22Rv1 (cell line): Measurements from ENCODE around the gene STK40.
A peak's percentile ranks its signal among the peaks of the same experiment; 100 is the strongest.

Experiments
- H3K27ac ChIP-seq: fragments of 450-650 bp; 2 replicates; pipeline ENCODE4 v1.5.1; 2017
- CTCF ChIP-seq: fragments of 450-650 bp; IDR thresholded peaks from 2 replicates; pipeline ENCODE4 v1.5.1; 2017; ENCODE audit warnings: mild to moderate bottlenecking
- ZFX ChIP-seq: fragments of 450-650 bp; IDR thresholded peaks from 2 replicates; pipeline ENCODE4 v1.6.1; 2017; ENCODE audit warnings: antibody characterized with exemption, borderline replicate concordance

STK40 gene

GRCh38 chr1:36397378-36398230 is 11.9 kb upstream of the STK40 start, which contains the start of gene LSM10:
Gene LSM10, minus strand, starts transcription at chr1:36397908. Its CDS starts 3,779 bp downstream, at chr1:36394129.
- H3K27ac ChIP-seq, result peak within 1 kb of the TSS; percentile 79
- no peak for TF ChIP-seq ZFX
- TF ChIP-seq CTCF, result no peak

DNA sequence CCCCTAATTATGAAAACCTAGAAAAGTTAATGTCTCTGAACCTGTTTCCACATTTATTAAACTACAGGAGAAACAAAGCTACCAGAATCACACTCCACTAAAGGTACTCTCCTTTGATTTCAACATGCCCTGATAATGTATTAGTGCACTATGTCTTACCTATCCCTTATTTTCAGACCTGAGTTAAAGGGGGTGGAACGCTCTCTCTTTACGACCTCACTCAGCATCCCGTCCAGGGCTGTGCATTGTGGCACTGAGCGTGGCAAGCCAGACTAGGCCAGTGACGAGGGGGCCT is 11.3 kb upstream of the STK40 start:
- H3K27ac ChIP-seq, result peak overlapping the region; percentile 79

GRCh38 chr1:36396359-36396758 is 10.6 kb upstream of the STK40 start:
- no peak for TF ChIP-seq ZFX
- TF ChIP-seq CTCF, result no peak
- peak overlapping the region; percentile 79; the same call in 1 of the 2 replicates for H3K27ac ChIP-seq

More for the DNA sequence above, 11.3 kb upstream of the STK40 start:
- no peak for TF ChIP-seq ZFX
- no peak for TF ChIP-seq CTCF

GRCh38 chr1:36393686-36394085 is 8.0 kb upstream of the STK40 start:
- H3K27ac ChIP-seq, result no peak overlapping the region
- TF ChIP-seq CTCF, result no peak
- no peak for TF ChIP-seq ZFX

- TF ChIP-seq CTCF (no peak), ZFX (no peak)
- H3K27ac ChIP-seq, result no peak overlapping the region
These were observed 7.1 kb upstream of the STK40 start for GRCh38 chr1:36392836-36393235.

DNA sequence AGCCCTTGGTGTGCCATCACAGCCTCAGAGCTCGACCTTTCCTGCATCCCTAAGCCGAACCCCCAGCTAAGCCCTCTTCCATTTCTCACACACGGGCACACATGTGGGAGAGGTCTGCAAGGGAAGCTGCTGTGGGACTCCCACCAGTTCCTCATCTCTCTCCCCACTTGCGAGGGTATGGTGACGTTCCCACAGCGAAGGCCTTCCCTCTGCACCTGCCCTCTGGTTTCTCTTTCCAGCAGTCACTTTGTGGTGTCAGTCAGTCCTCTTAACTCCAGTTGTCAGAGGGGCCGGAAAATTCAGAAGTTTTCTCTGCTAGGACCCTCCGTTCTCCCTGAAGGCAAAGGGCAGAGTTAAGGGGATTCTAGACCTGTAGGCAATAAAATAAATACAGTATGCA is 5.5 kb upstream of the STK40 start:
- H3K27ac ChIP-seq, result no peak overlapping the region
- no peak for TF ChIP-seq ZFX
- TF ChIP-seq CTCF, result no peak

- no peak for TF ChIP-seq CTCF
- no peak for TF ChIP-seq ZFX
- H3K27ac ChIP-seq, result no peak overlapping the region
These were observed 4.7 kb upstream of the STK40 start for GRCh38 chr1:36390411-36390810.
